Immature natural killer cell (primary cell): ENCODE data around the gene TSC22D2. TPM values are rescaled to one million over a fixed set of nuclear protein-coding genes. Genes with fewer than 3 reads are reported as not detected.

Experiments used
- DNase-seq, 3 donors: peaks; one replicate each; pipeline ENCODE4 v3.0.0; 2022; ENCODE audit warnings: mixed read lengths in 1 of 3
- H3K27ac Mint-ChIP-seq, 6 donors: one replicate each; pipeline ENCODE4 v1.8.0; 2020; ENCODE audit warnings: mixed read lengths in 6 of 6, mild to moderate bottlenecking in 5 of 6, inconsistent platforms in 4 of 6, moderate library complexity in 3 of 6
- H3K27me3 Mint-ChIP-seq, 3 donors: one replicate each; pipeline ENCODE4 v1.8.0; 2020 to 2021; ENCODE audit warnings: low read depth in 3 of 3, mild to moderate bottlenecking in 3 of 3, mixed read lengths in 3 of 3, moderate library complexity in 3 of 3, inconsistent platforms in 1 of 3
- H3K36me3 Mint-ChIP-seq, 3 donors: one replicate each; pipeline ENCODE4 v1.8.0; 2020; ENCODE audit warnings: mixed read lengths in 3 of 3, inconsistent platforms in 2 of 3, mild to moderate bottlenecking in 2 of 3
- H3K4me1 Mint-ChIP-seq, 2 donors: one replicate each; pipeline ENCODE4 v1.8.0; 2020; ENCODE audit warnings: inconsistent platforms in 2 of 2, mild to moderate bottlenecking in 2 of 2, mixed read lengths in 2 of 2, moderate library complexity in 1 of 2
- H3K4me3 Mint-ChIP-seq, 5 donors: one replicate each; pipeline ENCODE4 v1.8.0; 2020; ENCODE audit warnings: mild to moderate bottlenecking in 5 of 5, mixed read lengths in 5 of 5, inconsistent platforms in 3 of 5, moderate library complexity in 3 of 5
- H3K9me3 Mint-ChIP-seq, 6 donors: one replicate each; pipeline ENCODE4 v1.8.0; 2020; ENCODE audit warnings: mild to moderate bottlenecking in 6 of 6, mixed read lengths in 6 of 6, inconsistent platforms in 4 of 6, moderate library complexity in 3 of 6
- polyA plus RNA-seq, 3 donors: library from polyadenylated mRNA; unstranded; fragments of 300-500 nt; fragmentation: Illumina TruSeq; gene quantifications; one replicate each; pipeline ENCODE4 v1.2.3, GENCODE V29; 2021

The TSC22D2 gene
- polyA plus RNA-seq, 3 donors from 2014 or later: 6.4 to 10.4 (median 9.0) TPM

- Mint-ChIP-seq H3K27ac (no peak overlapping the region), H3K4me1 (no peaks in the 10 kb centered on the region), H3K27me3 (peaks cover 2% of the 10 kb centered on the region in 3 donors), H3K36me3 (peaks cover 0 to 9% (median 5%) of the 10 kb centered on the region in 3 donors), H3K4me3 (no peak overlapping the region), H3K9me3 (no peaks in the 10 kb centered on the region)
- no peak for DNase-seq
These were observed 13.5 kb upstream of the TSC22D2 start for GRCh38 chr3:150394606-150395005.

GRCh38 chr3:150396491-150396890 is 11.6 kb upstream of the TSC22D2 start:
- Mint-ChIP-seq H3K27me3 (peaks cover 2 to 3% (median 2%) of the 10 kb centered on the region in 3 donors), H3K4me3 (no peak overlapping the region), H3K4me1 (no peaks in the 10 kb centered on the region), H3K27ac (no peak overlapping the region), H3K9me3 (no peaks in the 10 kb centered on the region), H3K36me3 (peaks cover 0 to 9% (median 5%) of the 10 kb centered on the region in 3 donors)
- no peak for DNase-seq

- no peak for DNase-seq
- Mint-ChIP-seq H3K4me1 (no peaks in the 10 kb centered on the region), H3K27me3 (peaks cover 1 to 3% (median 2%) of the 10 kb centered on the region in 3 donors), H3K27ac (no peak overlapping the region), H3K36me3 (peaks cover 0 to 9% (median 5%) of the 10 kb centered on the region in 3 donors), H3K4me3 (no peak overlapping the region), H3K9me3 (no peaks in the 10 kb centered on the region)
These were observed 11.0 kb upstream of the TSC22D2 start for GRCh38 chr3:150396956-150397550.

GRCh38 chr3:150399060-150399459 is 9.0 kb upstream of the TSC22D2 start:
- H3K4me3 Mint-ChIP-seq: no peak overlapping the region
- peaks cover 0 to 3% (median 2%) of the 10 kb centered on the region in 3 donors for H3K27me3 Mint-ChIP-seq
- peaks cover 0 to 5% (median 0%) of the 10 kb centered on the region in 3 donors for H3K36me3 Mint-ChIP-seq
- no peaks in the 10 kb centered on the region for H3K9me3 Mint-ChIP-seq
- no peak for DNase-seq
- no peaks in the 10 kb centered on the region for H3K4me1 Mint-ChIP-seq
- H3K27ac Mint-ChIP-seq: no peak overlapping the region

- Mint-ChIP-seq H3K36me3 (peaks cover 0 to 5% (median 0%) of the 10 kb centered on the region in 3 donors), H3K4me1 (no peaks in the 10 kb centered on the region), H3K27me3 (peaks cover 0 to 2% (median 2%) of the 10 kb centered on the region in 3 donors), H3K27ac (no peak overlapping the region), H3K4me3 (no peak overlapping the region), H3K9me3 (no peaks in the 10 kb centered on the region)
- DNase-seq: no peak
These were observed 6.8 kb upstream of the TSC22D2 start for GRCh38 chr3:150401285-150401684.

- Mint-ChIP-seq H3K4me1 (peaks cover 2 to 8% of the 10 kb centered on the region in 2 donors), H3K4me3 (no peak overlapping the region), H3K36me3 (peaks cover 0 to 5% (median 0%) of the 10 kb centered on the region in 3 donors), H3K27me3 (peaks cover under 1 to 5% (median 2%) of the 10 kb centered on the region in 3 donors), H3K27ac (no peak overlapping the region), H3K9me3 (no peaks in the 10 kb centered on the region)
- DNase-seq: no peak
These were observed 5.9 kb upstream of the TSC22D2 start for GRCh38 chr3:150402217-150402616.

- Mint-ChIP-seq H3K4me3 (no peak overlapping the region), H3K27me3 (peaks cover 8 to 17% (median 10%) of the 10 kb centered on the region in 3 donors), H3K36me3 (no peaks in the 10 kb centered on the region), H3K4me1 (peaks cover 9 to 16% of the 10 kb centered on the region in 2 donors), H3K9me3 (peaks cover 0 to 2% (median 0%) of the 10 kb centered on the region in 6 donors), H3K27ac (no peak overlapping the region)
- DNase-seq: no peak
These were observed 4.1 kb upstream of the TSC22D2 start for GRCh38 chr3:150404023-150404422.

GRCh38 chr3:150407051-150407807 is 869 bp upstream of the TSC22D2 start:
- Mint-ChIP-seq H3K27me3 (peaks cover 13 to 31% (median 17%) of the 10 kb centered on the region in 3 donors), H3K4me3 (peak overlapping the region; percentile 85 to 92 (median 91)), H3K9me3 (peaks cover 0 to 2% (median 0%) of the 10 kb centered on the region in 6 donors), H3K27ac (peak overlapping the region; percentile 94 to 99 (median 98)), H3K36me3 (no peaks in the 10 kb centered on the region), H3K4me1 (peaks cover 26 to 33% of the 10 kb centered on the region in 2 donors)
- peak in 1 of 3 donors; percentile 10 for DNase-seq

- H3K27ac Mint-ChIP-seq: peak overlapping the region; percentile 94 to 99 (median 98)
- peak overlapping the region; percentile 85 to 92 (median 91) for H3K4me3 Mint-ChIP-seq
- peaks cover 32 to 39% of the 10 kb centered on the region in 2 donors for H3K4me1 Mint-ChIP-seq
- no peaks in the 10 kb centered on the region for H3K36me3 Mint-ChIP-seq
- H3K9me3 Mint-ChIP-seq: peaks cover 0 to 2% (median 0%) of the 10 kb centered on the region in 6 donors
- no peak for DNase-seq
- peaks cover 13 to 31% (median 17%) of the 10 kb centered on the region in 3 donors for H3K27me3 Mint-ChIP-seq
These were observed 284 bp upstream of the TSC22D2 start for GRCh38 chr3:150407808-150408220.

GRCh38 chr3:150409125-150409511 is 1.0 kb downstream of the TSC22D2 start:
- no peak for DNase-seq

GRCh38 chr3:150409512-150410310 is 1.6 kb downstream of the TSC22D2 start:
- Mint-ChIP-seq H3K27me3 (peaks cover 13 to 31% (median 17%) of the 10 kb centered on the region in 3 donors), H3K4me3 (peak overlapping the region; percentile 89 to 97 (median 91)), H3K27ac (peak overlapping the region; percentile 94 to 99 (median 98)), H3K4me1 (peaks cover 51 to 58% of the 10 kb centered on the region in 2 donors), H3K36me3 (no peaks in the 10 kb centered on the region), H3K9me3 (peaks cover 0 to 2% (median 0%) of the 10 kb centered on the region in 6 donors)
- peak; percentile 79 to 80 (median 79) for DNase-seq

More at GRCh38 chr3:150409125-150409511, 1.0 kb downstream of the TSC22D2 start:
- Mint-ChIP-seq H3K4me3 (peak overlapping the region; percentile 89 to 97 (median 91)), H3K27ac (peak overlapping the region; percentile 94 to 99 (median 98)), H3K36me3 (no peaks in the 10 kb centered on the region), H3K4me1 (peaks cover 45 to 52% of the 10 kb centered on the region in 2 donors), H3K27me3 (peaks cover 13 to 31% (median 17%) of the 10 kb centered on the region in 3 donors), H3K9me3 (peaks cover 0 to 2% (median 0%) of the 10 kb centered on the region in 6 donors)

- peaks cover 13 to 31% (median 17%) of the 10 kb centered on the region in 3 donors for H3K27me3 Mint-ChIP-seq
- peak; percentile 32 to 45 (median 37) for DNase-seq
- no peaks in the 10 kb centered on the region for H3K36me3 Mint-ChIP-seq
- peak overlapping the region; percentile 26 to 94 (median 83) for H3K27ac Mint-ChIP-seq
- peaks cover 58 to 66% of the 10 kb centered on the region in 2 donors for H3K4me1 Mint-ChIP-seq
- H3K9me3 Mint-ChIP-seq: peaks cover 0 to 2% (median 0%) of the 10 kb centered on the region in 6 donors
- H3K4me3 Mint-ChIP-seq: peak overlapping the region; percentile 89 to 97 (median 91)
These were observed 2.4 kb downstream of the TSC22D2 start for GRCh38 chr3:150410311-150411105.
